ENCODE measurements around the gene TOPAZ1.

TOPAZ1 gene

GRCh38 chr3:44248152-44248551, 6.5 kb downstream of the TOPAZ1 start:
- H3K9me3 Mint-ChIP-seq: peaks cover 20% of the 10 kb centered on the region

GRCh38 chr3:44252332-44252959, 10.8 kb downstream of the TOPAZ1 start:
- no peak for TF ChIP-seq CTCF (IDR thresholded peaks at IDR 0.05; ENCODE audit: unreplicated experiment in 3 of 3)
- no peaks in the 10 kb centered on the region for H3K36me3 Mint-ChIP-seq (ENCODE audit: low read depth)
- H3K27me3 Mint-ChIP-seq (ENCODE audit: low read depth): no peaks in the 10 kb centered on the region
- no peaks in the 10 kb centered on the region for H3K4me1 Mint-ChIP-seq
- H3K4me3 Mint-ChIP-seq: no peak overlapping the region
- H3K9me3 Mint-ChIP-seq: peaks cover 13% of the 10 kb centered on the region
- peak overlapping the region in 1 of 3 experiments; percentile 66 for H3K27ac Mint-ChIP-seq

More at GRCh38 chr3:44248152-44248551, 6.5 kb downstream of the TOPAZ1 start:
- Mint-ChIP-seq H3K27me3 (ENCODE audit: low read depth) (no peaks in the 10 kb centered on the region), H3K36me3 (ENCODE audit: low read depth) (no peaks in the 10 kb centered on the region), H3K4me1 (no peaks in the 10 kb centered on the region), H3K4me3 (no peak overlapping the region), H3K27ac (no peak overlapping the region)
- no peak for TF ChIP-seq CTCF (IDR thresholded peaks at IDR 0.05; ENCODE audit: unreplicated experiment in 3 of 3)

- Mint-ChIP-seq H3K27ac (no peak overlapping the region), H3K27me3 (ENCODE audit: low read depth) (peaks cover 4% of the 10 kb centered on the region), H3K4me1 (no peaks in the 10 kb centered on the region), H3K9me3 (peaks cover 3% of the 10 kb centered on the region), H3K4me3 (no peak overlapping the region), H3K36me3 (ENCODE audit: low read depth) (no peaks in the 10 kb centered on the region)
- TF ChIP-seq CTCF (IDR thresholded peaks at IDR 0.05; ENCODE audit: unreplicated experiment in 3 of 3): no peak
Measured at GRCh38 chr3:44259404-44259803, 17.7 kb downstream of the TOPAZ1 start.

- Mint-ChIP-seq H3K27ac (no peak overlapping the region), H3K4me3 (no peak overlapping the region), H3K4me1 (no peaks in the 10 kb centered on the region), H3K36me3 (ENCODE audit: low read depth) (no peaks in the 10 kb centered on the region), H3K9me3 (peaks cover 3% of the 10 kb centered on the region), H3K27me3 (ENCODE audit: low read depth) (peaks cover 4% of the 10 kb centered on the region)
- no peak for TF ChIP-seq CTCF (IDR thresholded peaks at IDR 0.05; ENCODE audit: unreplicated experiment in 3 of 3)
Measured at GRCh38 chr3:44264146-44264545, 22.5 kb downstream of the TOPAZ1 start.

- Mint-ChIP-seq H3K9me3 (peaks cover 3% of the 10 kb centered on the region), H3K4me3 (no peak overlapping the region), H3K4me1 (no peaks in the 10 kb centered on the region), H3K27me3 (ENCODE audit: low read depth) (no peaks in the 10 kb centered on the region), H3K36me3 (ENCODE audit: low read depth) (no peaks in the 10 kb centered on the region), H3K27ac (peak overlapping the region in 1 of 3 experiments; percentile 35)
- TF ChIP-seq CTCF (IDR thresholded peaks at IDR 0.05; ENCODE audit: unreplicated experiment in 3 of 3): no peak
Measured at GRCh38 chr3:44265815-44266214, 24.1 kb downstream of the TOPAZ1 start.

GRCh38 chr3:44272191-44272590, 30.5 kb downstream of the TOPAZ1 start:
- no peak for TF ChIP-seq CTCF (IDR thresholded peaks at IDR 0.05; ENCODE audit: unreplicated experiment in 3 of 3)
- Mint-ChIP-seq H3K36me3 (ENCODE audit: low read depth) (no peaks in the 10 kb centered on the region), H3K4me3 (no peak overlapping the region), H3K27me3 (ENCODE audit: low read depth) (no peaks in the 10 kb centered on the region), H3K4me1 (no peaks in the 10 kb centered on the region), H3K27ac (no peak overlapping the region), H3K9me3 (peaks cover 10% of the 10 kb centered on the region)
